Caco-2 (cell line): ENCODE measurements around the gene NANP. TPM values are rescaled to one million over a fixed set of nuclear protein-coding genes. Genes with fewer than 3 reads are reported as not detected.

Source experiments
- BruUV-seq: library from RNA; stranded (reverse); fragments of 400-500 nt; replicated peaks from 2 replicates; lab custom pipeline; 2021; lab: Mats Ljungman, UMichigan
- CTCF ChIA-PET: fragments of 300-600 bp; sonication (Branson Sonifier 250); formaldehyde crosslinking; loops from one replicate; lab custom pipeline; 2022; ENCODE audit warnings: antibody characterized with exemption; lab: Charles Lee
- POLR2A ChIA-PET: fragments of 300-600 bp; sonication (Branson Sonifier 250); formaldehyde crosslinking; loops from one replicate; lab custom pipeline; 2022; ENCODE audit warnings: antibody characterized with exemption; lab: Charles Lee
- DNase-seq, 2 experiments: peaks; one replicate each; pipeline versions ENCODE4 v3.0.0 to v3.0.0-alpha.2; 2020 to 2022
- H3K27me3 ChIP-seq: replicated peaks from 2 replicates; pipeline ENCODE4 v1.6.0; 2011; ENCODE audit warnings: low read length; ENCODE audit not compliant: control insufficient read depth, insufficient read depth
- H3K36me3 ChIP-seq: 2 replicates; pipeline ENCODE4 v1.5.1; 2011; ENCODE audit warnings: low read length; ENCODE audit not compliant: control insufficient read depth, insufficient read depth
- H3K4me1 ChIP-seq: fragments of 250-450 bp; sonication (Bioruptor Pico); 2 replicates; pipeline ENCODE4 v1.5.1; 2020; ENCODE audit warnings: mild to moderate bottlenecking
- H3K4me3 ChIP-seq: 2 replicates; pipeline ENCODE4 v1.5.1; 2011; ENCODE audit warnings: low read depth, mild to moderate bottlenecking, control low read depth, low read length
- H3K9me3 ChIP-seq: fragments of 250-450 bp; sonication (Bioruptor Pico); 2 replicates; pipeline ENCODE4 v1.5.1; 2020; ENCODE audit warnings: mild to moderate bottlenecking, moderate library complexity
- H3K27ac Mint-ChIP-seq: one replicate; pipeline ENCODE4 v1.8.0; 2022; ENCODE audit warnings: mixed read lengths; ENCODE audit not compliant: unreplicated experiment
- H3K27me3 Mint-ChIP-seq: one replicate; pipeline ENCODE4 v1.8.0; 2022; ENCODE audit warnings: mixed read lengths; ENCODE audit not compliant: insufficient read depth, unreplicated experiment
- H3K36me3 Mint-ChIP-seq: one replicate; pipeline ENCODE4 v1.8.0; 2022; ENCODE audit warnings: mild to moderate bottlenecking, mixed read lengths; ENCODE audit not compliant: insufficient read depth, unreplicated experiment
- H3K4me1 Mint-ChIP-seq: one replicate; pipeline ENCODE4 v1.8.0; 2022; ENCODE audit warnings: low read depth, mixed read lengths; ENCODE audit not compliant: unreplicated experiment
- H3K4me3 Mint-ChIP-seq: one replicate; pipeline ENCODE4 v1.8.0; 2022; ENCODE audit warnings: mild to moderate bottlenecking, moderate library complexity, mixed read lengths; ENCODE audit not compliant: unreplicated experiment
- H3K9me3 Mint-ChIP-seq: one replicate; pipeline ENCODE4 v1.8.0; 2022; ENCODE audit warnings: mixed read lengths; ENCODE audit not compliant: unreplicated experiment
- intact Hi-C: fragments of 100-400 bp; cut with micrococcal nuclease; formaldehyde crosslinking; loops from one replicate; pipeline ENCODE4 v1.10.0; 2022; ENCODE audit not compliant: unreplicated experiment
- total RNA-seq: library from RNA; stranded (reverse); gene quantifications from 2 replicates; pipeline ENCODE4 v1.2.3, GENCODE V29; 2022
- TF ChIP-seq, protein P1 (sequence below), 2 experiments: fragments of 200-600 bp in 1 of 2; IDR thresholded peaks; 1 replicate in 1 of 2; 2 replicates in 1 of 2; pipeline versions ENCODE4 v1.5.1 to v1.8.0; 2011 to 2022; ENCODE audit warnings: antibody characterized with exemption in 1 of 2, control low read depth in 1 of 2, inconsistent platforms in 1 of 2, low read depth in 1 of 2, low read length in 1 of 2, mild to moderate bottlenecking in 1 of 2, moderate library complexity in 1 of 2; ENCODE audit not compliant: insufficient read depth in 1 of 2, severe bottlenecking in 1 of 2, unreplicated experiment in 1 of 2

The NANP gene
- total RNA-seq, 1 experiment from 2014 or later = 10.1 TPM

DNA sequence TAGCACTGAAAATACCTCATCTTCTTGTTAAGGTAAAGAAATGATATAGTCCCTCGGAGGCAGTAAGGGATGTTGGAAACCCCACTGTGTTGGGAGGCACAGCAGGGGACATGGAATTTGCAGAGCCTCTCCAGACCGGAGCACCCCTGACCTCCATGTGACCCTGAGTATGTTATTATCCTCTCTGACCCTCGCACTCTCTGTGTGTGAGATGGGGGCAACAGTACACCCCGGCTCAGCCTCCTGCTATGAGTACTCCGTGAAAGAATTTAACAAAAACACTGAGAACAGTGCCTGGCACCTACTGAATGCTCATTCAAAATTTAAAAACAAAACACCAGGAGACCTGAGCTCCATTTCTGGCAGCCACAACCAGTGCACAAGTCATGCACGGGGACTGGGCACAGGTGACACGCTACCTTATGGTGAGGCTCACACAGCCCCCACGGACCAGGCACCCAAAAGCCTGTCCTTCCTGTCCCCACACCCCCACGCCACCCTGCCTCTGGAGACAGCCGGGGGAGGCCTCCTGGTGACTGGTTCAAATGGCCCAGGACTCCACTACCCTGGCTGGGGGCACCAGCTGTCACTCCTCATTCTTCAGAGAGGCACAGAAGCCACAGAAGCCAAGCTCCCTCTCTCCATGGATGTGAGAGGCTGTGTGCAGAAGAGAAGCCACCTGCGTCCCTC lies 44.6 kb downstream of the NANP start:
- Histone ChIP-seq H3K27me3 (no peaks in the 10 kb centered on the region), H3K4me3 (no peak overlapping the region), H3K36me3 (no peaks in the 10 kb centered on the region), H3K9me3 (no peaks in the 10 kb centered on the region), H3K4me1 (no peaks in the 10 kb centered on the region; the same call in 1 of the 2 replicates)
- no TSS peak for BruUV-seq
- peaks cover 5% of the 10 kb centered on the region for H3K36me3 Mint-ChIP-seq
- H3K27ac Mint-ChIP-seq = no peak overlapping the region
- intact Hi-C loops = loop anchor here (10.0 kb wide), 2 partner anchors 144 to 284 kb away; no protein-coding TSS in a partner anchor
- CTCF ChIA-PET = no interaction called here
- DNase-seq = peak in 1 of 2 experiments; percentile 34
- POLR2A ChIA-PET = interaction anchor here (0.6 kb wide), 1 partner anchor 280 kb away, joined by 4 read pairs; no protein-coding TSS in a partner anchor
- no peaks in the 10 kb centered on the region for H3K27me3 Mint-ChIP-seq
- TF ChIP-seq, protein P1, sequence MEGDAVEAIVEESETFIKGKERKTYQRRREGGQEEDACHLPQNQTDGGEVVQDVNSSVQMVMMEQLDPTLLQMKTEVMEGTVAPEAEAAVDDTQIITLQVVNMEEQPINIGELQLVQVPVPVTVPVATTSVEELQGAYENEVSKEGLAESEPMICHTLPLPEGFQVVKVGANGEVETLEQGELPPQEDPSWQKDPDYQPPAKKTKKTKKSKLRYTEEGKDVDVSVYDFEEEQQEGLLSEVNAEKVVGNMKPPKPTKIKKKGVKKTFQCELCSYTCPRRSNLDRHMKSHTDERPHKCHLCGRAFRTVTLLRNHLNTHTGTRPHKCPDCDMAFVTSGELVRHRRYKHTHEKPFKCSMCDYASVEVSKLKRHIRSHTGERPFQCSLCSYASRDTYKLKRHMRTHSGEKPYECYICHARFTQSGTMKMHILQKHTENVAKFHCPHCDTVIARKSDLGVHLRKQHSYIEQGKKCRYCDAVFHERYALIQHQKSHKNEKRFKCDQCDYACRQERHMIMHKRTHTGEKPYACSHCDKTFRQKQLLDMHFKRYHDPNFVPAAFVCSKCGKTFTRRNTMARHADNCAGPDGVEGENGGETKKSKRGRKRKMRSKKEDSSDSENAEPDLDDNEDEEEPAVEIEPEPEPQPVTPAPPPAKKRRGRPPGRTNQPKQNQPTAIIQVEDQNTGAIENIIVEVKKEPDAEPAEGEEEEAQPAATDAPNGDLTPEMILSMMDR (IDR thresholded peaks at IDR 0.05; ENCODE audit: insufficient read depth in 1 of 2, low read depth in 1 of 2, low read length in 1 of 2, severe bottlenecking in 1 of 2, unreplicated experiment in 1 of 2) = no peak
- H3K4me3 Mint-ChIP-seq = no peak overlapping the region
- H3K4me1 Mint-ChIP-seq = no peaks in the 10 kb centered on the region
- H3K9me3 Mint-ChIP-seq = no peaks in the 10 kb centered on the region

DNA sequence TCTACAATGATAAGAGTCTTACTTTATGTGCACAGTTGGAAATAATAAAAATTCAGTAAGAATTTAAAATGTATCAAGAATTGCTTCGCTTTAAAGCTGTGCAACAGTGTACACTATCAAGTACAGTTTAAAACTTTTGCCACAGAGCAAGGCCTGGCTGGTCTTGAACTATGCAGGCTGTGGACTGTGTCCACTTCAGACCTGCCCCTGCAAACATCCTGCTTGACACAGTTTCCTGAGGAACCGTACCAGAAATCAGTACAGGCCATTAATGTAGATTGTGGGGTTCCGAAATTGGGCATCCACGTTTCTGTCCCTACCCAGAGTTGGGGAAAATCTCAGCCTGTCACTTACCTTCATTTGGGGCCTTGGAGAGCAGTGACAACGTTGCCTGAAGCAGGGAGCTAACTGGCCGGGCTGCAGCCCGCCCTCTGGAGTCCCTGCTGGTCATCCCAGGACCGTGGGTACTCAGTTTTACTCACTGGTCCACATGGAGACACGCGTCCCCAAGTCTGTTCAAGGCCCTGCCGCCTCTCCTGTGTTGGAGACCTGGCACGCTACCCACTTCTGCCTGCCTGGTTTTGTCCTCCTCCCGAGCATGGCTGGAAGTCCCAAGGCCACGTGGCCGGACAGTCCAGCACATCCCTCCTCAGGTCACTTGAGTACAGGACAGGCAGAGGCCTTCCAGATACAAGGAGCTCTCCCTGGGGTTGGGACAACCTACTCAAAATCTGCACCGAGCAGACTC lies 46.9 kb downstream of the NANP start:
- TF ChIP-seq, protein P1 (IDR thresholded peaks at IDR 0.05; ENCODE audit: insufficient read depth in 1 of 2, low read depth in 1 of 2, low read length in 1 of 2, severe bottlenecking in 1 of 2, unreplicated experiment in 1 of 2) = no peak
- Histone ChIP-seq H3K4me1 (no peaks in the 10 kb centered on the region; the same call in 1 of the 2 replicates), H3K9me3 (no peaks in the 10 kb centered on the region), H3K4me3 (no peak overlapping the region), H3K27me3 (no peaks in the 10 kb centered on the region), H3K36me3 (no peaks in the 10 kb centered on the region)
- H3K36me3 Mint-ChIP-seq = peaks cover 6% of the 10 kb centered on the region
- no peaks in the 10 kb centered on the region for H3K27me3 Mint-ChIP-seq
- no peak overlapping the region for H3K4me3 Mint-ChIP-seq
- POLR2A ChIA-PET = no interaction called here
- no peak overlapping the region for H3K27ac Mint-ChIP-seq
- DNase-seq = peak in 1 of 2 experiments; percentile 31
- no peaks in the 10 kb centered on the region for H3K4me1 Mint-ChIP-seq
- no peaks in the 10 kb centered on the region for H3K9me3 Mint-ChIP-seq
- intact Hi-C loops = loop anchor here (10.0 kb wide), 2 partner anchors 142 to 282 kb away; no protein-coding TSS in a partner anchor
- CTCF ChIA-PET = no interaction called here
- no TSS peak for BruUV-seq

GRCh38 chr20:25574411-25574810 lies 49.4 kb downstream of the NANP start:
- TF ChIP-seq, protein P1 (IDR thresholded peaks at IDR 0.05; ENCODE audit: insufficient read depth in 1 of 2, low read depth in 1 of 2, low read length in 1 of 2, severe bottlenecking in 1 of 2, unreplicated experiment in 1 of 2) = peak; percentile 44 to 80
- no peaks in the 10 kb centered on the region for H3K27me3 ChIP-seq
- peaks cover 7% of the 10 kb centered on the region for H3K4me1 Mint-ChIP-seq
- H3K27ac Mint-ChIP-seq = no peak overlapping the region
- H3K9me3 ChIP-seq = no peaks in the 10 kb centered on the region
- DNase-seq = peak; percentile 65 to 71
- H3K36me3 Mint-ChIP-seq = peaks cover 6% of the 10 kb centered on the region
- peaks cover 9% of the 10 kb centered on the region; the same call in 1 of the 2 replicates for H3K4me1 ChIP-seq
- no peaks in the 10 kb centered on the region; the same call in 1 of the 2 replicates for H3K36me3 ChIP-seq
- ChIA-PET CTCF (interaction anchor here (0.6 to 1.5 kb wide), 3 partner anchors 34 to 105 kb away, joined by 3 to 7 read pairs (median 3); no protein-coding TSS in a partner anchor), POLR2A (no interaction called here)
- no peaks in the 10 kb centered on the region for H3K27me3 Mint-ChIP-seq
- no peak overlapping the region for H3K4me3 ChIP-seq
- intact Hi-C loops = loop anchor here (1.0 to 10.0 kb wide), 4 partner anchors 104 to 280 kb away; no protein-coding TSS in a partner anchor
- BruUV-seq = no TSS peak
- no peak overlapping the region for H3K4me3 Mint-ChIP-seq
- H3K9me3 Mint-ChIP-seq = no peaks in the 10 kb centered on the region
